ENCODE data around the gene GMDS.

DNA sequence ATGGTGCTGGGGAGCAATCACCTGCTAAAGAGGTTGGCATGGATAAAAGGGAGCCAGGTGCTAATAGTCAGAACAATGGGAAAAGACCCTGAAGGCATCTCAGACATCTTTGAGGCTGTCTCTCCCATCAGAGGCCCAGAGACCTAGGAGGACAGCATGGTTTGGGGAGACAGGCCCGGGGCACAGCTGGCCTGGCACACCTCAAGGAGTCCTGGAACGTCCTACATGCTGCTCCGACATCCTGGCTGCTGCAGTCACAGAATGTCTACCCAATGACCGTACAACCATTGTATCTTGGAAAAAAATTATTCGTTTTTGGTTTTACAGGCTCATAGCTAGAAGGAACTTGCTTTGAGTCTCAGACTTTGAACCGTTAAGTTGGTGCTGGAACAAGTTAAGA lies 4.4 kb downstream of the GMDS start:
- TF ChIP-seq, protein P1, sequence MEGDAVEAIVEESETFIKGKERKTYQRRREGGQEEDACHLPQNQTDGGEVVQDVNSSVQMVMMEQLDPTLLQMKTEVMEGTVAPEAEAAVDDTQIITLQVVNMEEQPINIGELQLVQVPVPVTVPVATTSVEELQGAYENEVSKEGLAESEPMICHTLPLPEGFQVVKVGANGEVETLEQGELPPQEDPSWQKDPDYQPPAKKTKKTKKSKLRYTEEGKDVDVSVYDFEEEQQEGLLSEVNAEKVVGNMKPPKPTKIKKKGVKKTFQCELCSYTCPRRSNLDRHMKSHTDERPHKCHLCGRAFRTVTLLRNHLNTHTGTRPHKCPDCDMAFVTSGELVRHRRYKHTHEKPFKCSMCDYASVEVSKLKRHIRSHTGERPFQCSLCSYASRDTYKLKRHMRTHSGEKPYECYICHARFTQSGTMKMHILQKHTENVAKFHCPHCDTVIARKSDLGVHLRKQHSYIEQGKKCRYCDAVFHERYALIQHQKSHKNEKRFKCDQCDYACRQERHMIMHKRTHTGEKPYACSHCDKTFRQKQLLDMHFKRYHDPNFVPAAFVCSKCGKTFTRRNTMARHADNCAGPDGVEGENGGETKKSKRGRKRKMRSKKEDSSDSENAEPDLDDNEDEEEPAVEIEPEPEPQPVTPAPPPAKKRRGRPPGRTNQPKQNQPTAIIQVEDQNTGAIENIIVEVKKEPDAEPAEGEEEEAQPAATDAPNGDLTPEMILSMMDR (IDR thresholded peaks at IDR 0.05), result no peak
- no peak for TF ChIP-seq POLR2A (IDR thresholded peaks at IDR 0.05)
